Activated CD8-positive, alpha-beta memory T cell treated with anti-CD3 and anti-CD28 coated beads for 1 hour (primary cell): ENCODE results near the gene GARRE1.
"Not testable (repeated sequence)": the region's sequence is repeated elsewhere in the genome, so short reads cannot be mapped to it uniquely, and the experiment has no call there.

Experiments used
- DNase-seq, 2 donors: peaks; one replicate each; pipeline ENCODE4 v3.0.0-alpha.2; 2020; ENCODE audit warnings: low read depth in 1 of 2; ENCODE audit errors: extremely low read depth in 1 of 2

GARRE1 gene

DNA sequence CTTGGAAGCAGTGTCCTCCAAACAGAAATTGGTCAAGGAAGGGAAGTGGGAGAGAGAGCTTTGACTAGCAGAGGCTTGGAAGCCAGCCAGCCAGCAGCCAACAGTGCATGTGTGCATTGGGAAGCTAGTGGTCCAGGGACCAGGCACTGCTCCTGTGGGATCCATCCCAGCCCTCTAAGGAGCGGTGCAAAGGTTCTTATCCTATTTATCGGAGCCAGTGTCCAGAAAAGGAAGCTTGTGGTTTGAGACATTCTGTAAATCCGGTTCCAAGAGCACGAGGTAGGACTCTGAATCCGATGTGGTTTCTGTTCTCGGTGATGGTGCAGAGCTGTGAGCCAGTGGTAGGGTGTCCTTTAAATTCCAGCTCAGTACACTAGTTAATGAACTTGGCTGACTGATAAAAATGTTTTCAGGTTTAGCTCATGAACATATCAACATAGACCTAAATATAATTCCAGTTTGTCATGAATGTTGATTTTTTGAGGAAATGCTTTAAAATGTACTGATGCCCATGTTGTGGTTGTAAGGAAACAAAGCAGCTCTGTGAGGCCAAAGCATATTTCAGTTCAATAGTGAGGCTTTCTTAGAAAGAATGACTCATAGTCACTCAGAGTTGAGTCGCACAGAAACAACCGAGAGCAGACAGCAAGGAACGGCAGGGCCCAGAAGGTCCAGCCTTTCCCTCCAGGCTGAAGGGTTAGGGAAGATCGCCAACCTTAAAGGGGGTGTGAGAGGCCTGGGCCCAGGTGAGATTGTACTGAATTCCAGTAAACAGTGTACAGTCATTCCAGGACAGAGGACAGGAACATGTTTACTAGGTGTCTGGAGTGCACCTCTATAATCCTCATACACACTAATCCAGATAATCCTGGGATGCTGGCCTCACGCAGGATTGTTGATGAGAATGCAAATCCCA is 21.5 kb upstream of the GARRE1 start:
- no peak for DNase-seq

DNA sequence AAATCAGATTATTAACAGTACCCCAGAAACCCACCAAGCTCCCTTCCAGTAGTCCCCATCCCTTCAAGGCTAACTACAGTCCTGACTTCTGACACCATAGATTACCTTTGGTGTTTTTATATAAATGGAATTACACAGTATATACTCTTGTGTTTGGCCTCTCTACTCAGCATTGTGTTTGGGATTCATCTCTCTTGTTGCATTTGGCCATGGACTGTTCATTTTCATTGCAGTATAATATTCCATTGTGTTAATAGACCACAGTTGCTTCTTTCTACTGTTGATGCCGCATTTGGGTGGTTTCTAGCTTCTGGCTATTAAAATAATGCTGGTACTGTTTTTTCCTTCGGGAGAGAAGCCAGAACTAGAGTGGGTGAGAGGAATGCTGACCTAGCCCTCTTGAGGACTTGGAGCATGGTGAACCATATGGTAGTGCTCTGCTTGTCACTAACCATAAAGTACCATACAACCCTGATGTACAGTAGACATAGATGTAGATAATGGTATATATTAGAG is 18.9 kb upstream of the GARRE1 start:
- DNase-seq, result no peak

DNA sequence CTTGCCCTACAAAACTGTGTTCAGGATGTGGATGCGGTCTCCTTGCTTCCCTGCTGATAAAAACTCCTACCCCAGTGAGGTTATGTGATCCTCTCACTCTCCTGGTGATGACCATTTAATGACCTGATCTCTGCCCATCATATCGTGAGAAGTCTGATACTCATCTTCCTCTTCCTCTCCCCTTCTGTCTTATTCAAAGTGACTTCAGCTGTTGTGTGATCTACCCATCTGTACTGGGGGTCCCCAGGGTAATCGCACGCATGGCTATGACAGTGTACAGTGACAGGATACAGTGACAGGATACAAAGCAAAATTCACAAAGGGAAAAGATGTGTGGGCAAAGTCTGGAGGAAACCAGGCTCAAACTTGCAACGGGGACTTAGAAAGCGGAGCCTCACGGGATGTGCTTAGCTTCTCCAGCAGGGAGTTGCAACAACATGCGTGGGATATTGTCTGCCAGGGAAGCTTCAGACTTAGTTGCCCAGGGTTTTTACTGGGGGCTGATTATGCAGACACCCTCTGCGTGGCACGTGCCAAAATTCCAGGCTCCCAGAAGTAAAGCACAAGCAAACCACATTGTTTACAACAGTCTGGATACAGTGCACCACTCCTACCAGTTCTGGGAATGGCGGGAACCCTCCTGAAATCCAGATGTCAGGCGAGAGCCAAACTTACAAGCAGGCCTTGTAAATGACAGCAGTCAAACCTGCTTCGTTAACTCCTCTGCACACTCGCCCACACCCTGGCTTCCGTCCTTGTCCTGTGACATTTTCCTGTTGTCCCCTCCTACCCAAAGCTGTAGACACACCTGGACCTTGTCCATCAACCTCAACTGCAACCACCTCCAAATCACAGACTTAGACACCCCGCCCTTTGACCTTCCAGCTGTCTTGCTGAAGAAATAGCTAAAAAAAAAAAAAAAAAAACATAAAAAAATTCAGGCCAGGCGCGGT is 18.0 kb upstream of the GARRE1 start:
- DNase-seq, result no peak

- no peak for DNase-seq
Observed at GRCh38 chr19:34237283-34237682, 17.1 kb upstream of the GARRE1 start.

DNA sequence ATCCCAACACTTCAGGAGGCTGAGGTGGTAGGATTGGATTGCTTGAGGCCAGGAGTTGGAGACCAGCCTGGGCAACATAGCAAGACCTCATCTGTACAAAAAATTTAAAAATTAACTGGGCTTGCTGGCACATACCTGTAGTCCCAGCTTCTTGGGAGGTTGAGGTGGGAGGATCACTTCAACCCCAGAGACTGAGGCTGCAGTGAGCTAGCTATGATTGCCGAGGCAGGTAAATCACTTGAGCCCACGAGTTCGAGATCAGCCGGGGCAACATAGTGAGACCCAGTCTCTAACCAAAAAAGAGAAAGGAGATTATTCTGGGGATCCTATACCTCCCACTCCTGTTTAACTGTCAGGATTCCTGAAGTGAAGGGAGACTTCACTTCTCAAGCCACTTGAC is 16.4 kb upstream of the GARRE1 start:
- DNase-seq, result no peak

DNA sequence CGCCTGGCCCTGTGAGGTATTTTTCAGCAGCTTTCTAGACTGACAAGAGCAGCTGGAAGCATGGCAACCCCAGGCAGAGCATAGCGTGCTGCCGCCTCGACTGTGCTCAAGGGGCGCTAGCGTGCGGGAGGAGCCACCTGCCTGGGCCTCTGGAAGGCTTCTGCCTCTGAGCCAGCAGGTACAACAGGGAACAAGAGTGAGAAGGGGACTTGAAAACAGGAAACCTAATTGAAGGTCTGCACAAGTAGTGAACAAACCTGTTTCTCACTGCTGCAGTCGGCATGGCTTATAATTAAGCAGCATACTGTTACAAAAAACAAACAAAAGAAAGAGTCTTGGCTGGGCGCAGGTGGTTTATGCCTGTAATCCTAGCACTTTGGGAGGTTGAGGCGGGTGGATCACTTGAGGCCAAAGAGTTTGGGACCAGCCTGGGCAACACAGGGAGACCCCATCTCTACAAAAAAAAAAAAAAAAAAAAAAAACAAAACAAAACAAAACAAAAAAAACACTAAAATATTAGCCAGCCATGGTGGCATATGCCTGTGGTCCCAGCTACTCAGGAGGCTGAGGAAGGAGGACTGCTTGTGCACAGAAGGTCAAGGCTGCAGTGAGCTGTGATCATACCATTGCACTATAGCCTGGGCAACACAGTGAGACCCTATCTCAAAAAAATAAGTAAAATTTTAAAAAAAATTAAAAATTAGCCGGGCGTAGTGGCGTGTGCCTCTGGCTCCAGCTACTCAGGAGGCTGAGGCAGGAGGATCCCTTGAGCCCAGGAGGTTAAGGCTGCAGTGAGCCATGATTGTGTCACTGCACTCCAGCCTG is 12.6 kb upstream of the GARRE1 start:
- DNase-seq, result no peak

DNA sequence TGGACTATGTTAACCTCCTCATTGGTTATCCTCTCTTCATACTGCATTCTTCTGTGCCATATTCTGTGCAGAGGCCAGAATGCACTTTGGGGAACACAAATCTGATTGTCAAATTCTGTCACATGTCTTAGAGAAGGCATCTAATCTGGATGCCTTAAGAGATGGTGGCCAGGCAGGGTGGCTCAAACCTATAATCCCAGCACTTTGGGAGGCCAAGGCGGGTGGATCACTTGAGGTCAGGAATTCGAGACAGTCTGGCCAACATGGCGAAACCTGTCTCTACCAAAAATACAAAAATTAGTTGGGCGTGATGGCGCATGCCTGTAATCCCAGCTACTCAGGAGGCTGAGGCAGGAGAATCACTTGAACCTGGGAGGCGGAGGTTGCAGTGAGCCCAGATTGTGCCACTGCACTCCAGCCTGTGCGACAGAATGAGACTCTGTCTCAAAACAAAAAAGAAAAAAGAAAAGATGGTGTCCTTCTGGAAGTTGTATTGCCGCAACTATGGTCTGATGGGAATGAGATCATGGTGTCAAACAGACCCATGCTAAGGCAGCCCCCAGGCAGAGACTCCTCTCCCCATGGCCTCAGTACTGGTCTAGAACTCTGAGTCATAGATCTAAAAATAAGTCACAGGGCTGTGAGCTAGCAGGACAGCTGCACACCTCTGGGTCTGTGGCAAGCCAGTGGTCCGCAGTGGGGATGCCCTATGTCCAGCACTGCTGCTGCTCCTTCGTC is 11.0 kb upstream of the GARRE1 start:
- DNase-seq, result not testable (repeated sequence)

GRCh38 chr19:34243876-34244578 is 10.3 kb upstream of the GARRE1 start:
- DNase-seq, result no peak

DNA sequence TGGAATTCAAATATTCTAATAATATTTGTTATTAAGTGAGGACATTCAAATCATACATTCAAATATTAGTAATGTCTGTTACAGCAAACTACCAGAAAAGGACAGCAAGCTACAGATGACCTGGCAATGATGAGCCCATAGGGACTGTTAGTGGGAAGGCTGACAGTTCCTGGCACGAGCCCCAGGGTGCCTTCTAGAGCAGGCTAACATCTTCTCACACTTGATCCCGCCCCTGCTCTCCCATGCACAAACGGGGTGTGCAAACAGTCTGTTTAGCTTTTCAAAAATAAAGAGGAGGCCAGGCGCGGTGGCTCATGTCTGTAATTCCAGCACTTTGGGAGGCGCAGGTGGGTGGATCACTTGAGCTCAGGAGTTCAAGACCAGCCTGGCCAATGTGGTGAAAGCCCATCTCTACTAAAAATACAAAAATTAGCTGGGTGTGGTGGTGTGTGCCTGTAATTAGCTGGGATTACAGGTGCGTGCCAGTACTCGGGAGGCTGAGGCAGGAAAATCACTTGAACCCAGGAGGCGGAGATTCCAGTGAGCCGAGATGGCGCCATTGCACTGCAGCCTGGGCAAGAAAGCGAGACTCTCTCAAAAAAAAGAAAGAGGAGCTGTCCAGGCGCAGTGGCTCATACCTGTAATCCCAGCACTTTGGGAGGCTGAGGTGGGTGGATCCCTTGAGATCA is 9.6 kb upstream of the GARRE1 start:
- no peak for DNase-seq

DNA sequence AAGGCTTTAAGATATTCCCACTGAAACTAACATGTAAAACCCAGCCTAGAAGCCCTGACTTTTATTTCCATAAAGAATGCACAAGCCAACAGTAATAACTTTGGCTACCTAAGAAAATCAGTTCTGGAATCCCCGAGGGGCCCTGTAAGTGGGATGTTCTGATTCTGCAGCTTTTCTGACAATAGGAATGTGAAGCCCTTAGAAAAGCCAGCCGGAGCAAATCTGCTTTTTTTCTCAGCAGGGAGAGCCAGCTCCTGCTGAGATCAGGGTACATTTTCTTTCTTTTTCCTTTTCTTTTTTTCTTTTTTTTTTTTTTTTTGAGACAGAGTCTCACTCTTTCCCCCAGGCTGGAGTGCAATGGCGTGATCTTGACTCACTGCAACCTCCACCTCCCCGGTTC is 8.0 kb upstream of the GARRE1 start:
- DNase-seq, result no peak

DNA sequence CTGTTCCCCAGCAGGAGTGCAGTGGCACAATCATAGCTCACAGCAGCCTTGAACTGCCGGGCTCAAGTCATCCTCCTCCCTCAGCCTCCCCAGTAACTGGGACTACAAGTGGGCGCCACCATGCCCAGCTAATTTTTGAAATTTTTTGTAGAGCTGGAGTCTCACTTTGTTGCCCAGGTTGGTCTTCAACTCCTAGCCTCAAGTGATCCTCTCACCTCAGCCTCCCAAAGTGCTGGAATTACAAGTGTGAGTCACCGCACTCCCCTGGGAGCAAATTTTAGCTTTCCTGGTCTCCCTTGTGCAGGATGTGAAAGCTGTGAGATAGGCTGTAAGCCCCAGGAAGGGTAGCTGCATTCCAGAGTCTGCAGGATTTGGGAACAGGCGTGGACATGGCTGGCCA is 5.4 kb upstream of the GARRE1 start:
- DNase-seq, result no peak

- DNase-seq, result not testable (repeated sequence)
Observed at GRCh38 chr19:34253167-34253566, 1.2 kb upstream of the GARRE1 start.

GRCh38 chr19:34253681-34254045 is 691 bp upstream of the GARRE1 start:
- DNase-seq, result not testable (repeated sequence)

- DNase-seq, result peak in 1 of 2 donors; percentile 8
Observed at GRCh38 chr19:34254698-34255432, 511 bp downstream of the GARRE1 start.

DNA sequence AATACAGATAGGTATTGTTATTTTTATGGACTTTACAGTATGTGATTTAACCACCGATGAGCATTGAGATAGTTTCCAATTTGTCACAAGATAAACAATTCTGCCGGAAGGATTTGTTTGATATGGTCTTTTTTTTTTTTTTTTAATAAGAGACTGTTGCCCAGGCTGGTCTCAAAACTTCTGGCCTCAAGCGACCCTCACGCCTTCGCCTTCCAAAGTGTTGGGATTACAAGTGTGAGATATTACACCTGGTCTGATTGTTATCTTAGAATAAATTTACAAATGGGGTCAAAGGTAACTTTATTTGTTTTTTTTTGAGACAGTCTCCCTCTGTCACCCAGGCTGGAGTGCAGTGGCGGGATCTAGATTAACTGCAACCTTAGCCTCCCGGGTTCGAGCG is 1.2 kb downstream of the GARRE1 start:
- DNase-seq, result no peak

GRCh38 chr19:34256835-34257558 is 2.6 kb downstream of the GARRE1 start:
- DNase-seq, result no peak

DNA sequence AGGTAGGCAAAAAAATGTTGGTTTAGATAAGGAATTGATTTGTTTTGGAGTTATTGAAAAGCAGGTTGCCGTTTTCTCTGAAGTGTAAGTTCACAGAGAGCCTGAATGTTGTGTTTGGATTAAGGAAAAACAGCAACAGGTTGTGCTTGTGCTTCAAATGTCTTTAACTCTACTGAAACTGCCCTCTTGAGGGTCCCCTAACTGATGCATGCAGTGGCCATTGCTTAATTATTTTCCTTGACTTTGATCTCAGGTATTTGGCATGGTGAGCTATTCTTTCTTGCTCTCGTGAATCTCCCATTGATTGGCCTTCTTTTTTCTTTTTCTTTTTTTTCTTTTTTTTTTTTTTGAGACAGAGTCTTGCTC is 3.2 kb downstream of the GARRE1 start:
- no peak for DNase-seq
